ENCODE measurements around the gene COL9A2. TPM values are rescaled to one million over a fixed set of nuclear protein-coding genes. Genes with fewer than 3 reads are reported as not detected.

COL9A2 gene
- total RNA-seq, 1 experiment from 2014 or later: 0.23 TPM

DNA sequence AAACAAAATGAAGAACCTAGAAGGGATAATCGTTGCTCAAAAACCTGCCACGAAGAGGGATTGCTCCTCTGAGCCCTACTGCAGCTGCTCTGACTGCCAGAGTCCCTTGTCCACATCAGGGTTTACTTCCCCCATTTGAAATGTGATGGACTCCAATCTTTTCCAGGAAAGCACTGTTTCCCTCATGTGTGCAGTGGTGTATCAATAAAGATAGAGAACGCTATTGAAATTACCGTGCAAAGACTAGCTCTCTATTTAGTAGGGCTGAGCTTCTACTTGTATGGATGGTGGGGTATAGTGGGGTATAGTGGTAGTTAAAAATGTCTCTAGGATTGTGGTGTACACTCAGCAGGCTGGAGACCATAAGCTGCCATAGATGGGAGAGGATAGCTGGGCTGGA is 65.6 kb downstream of the COL9A2 start:
- H3K9me3 ChIP-seq: no peaks in the 10 kb centered on the region
- DNase-seq: no peak
- H3K4me3 ChIP-seq (ENCODE audit: low read depth, low read length): no peak overlapping the region
- POLR2A ChIA-PET: no interaction called here
- H3K27me3 Mint-ChIP-seq (ENCODE audit: insufficient read depth, unreplicated experiment): no peaks in the 10 kb centered on the region
- no peak overlapping the region for H3K4me3 Mint-ChIP-seq (ENCODE audit: unreplicated experiment)
- no peaks in the 10 kb centered on the region for H3K27me3 ChIP-seq (replicated peaks; ENCODE audit: control insufficient read depth, insufficient read depth, low read length)
- no peak overlapping the region for H3K27ac Mint-ChIP-seq (ENCODE audit: unreplicated experiment)
- H3K4me1 ChIP-seq: peaks cover 18% of the 10 kb centered on the region
- intact Hi-C loops (cut with micrococcal nuclease; ENCODE audit: unreplicated experiment): loop anchor here (10.0 kb wide), 1 partner anchor 63 kb away; the partner anchor contains the start of gene COL9A2
- TF ChIP-seq, protein P1, sequence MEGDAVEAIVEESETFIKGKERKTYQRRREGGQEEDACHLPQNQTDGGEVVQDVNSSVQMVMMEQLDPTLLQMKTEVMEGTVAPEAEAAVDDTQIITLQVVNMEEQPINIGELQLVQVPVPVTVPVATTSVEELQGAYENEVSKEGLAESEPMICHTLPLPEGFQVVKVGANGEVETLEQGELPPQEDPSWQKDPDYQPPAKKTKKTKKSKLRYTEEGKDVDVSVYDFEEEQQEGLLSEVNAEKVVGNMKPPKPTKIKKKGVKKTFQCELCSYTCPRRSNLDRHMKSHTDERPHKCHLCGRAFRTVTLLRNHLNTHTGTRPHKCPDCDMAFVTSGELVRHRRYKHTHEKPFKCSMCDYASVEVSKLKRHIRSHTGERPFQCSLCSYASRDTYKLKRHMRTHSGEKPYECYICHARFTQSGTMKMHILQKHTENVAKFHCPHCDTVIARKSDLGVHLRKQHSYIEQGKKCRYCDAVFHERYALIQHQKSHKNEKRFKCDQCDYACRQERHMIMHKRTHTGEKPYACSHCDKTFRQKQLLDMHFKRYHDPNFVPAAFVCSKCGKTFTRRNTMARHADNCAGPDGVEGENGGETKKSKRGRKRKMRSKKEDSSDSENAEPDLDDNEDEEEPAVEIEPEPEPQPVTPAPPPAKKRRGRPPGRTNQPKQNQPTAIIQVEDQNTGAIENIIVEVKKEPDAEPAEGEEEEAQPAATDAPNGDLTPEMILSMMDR (IDR thresholded peaks at IDR 0.05; ENCODE audit: insufficient read depth in 1 of 2, low read depth in 1 of 2, low read length in 1 of 2, severe bottlenecking in 1 of 2, unreplicated experiment in 1 of 2): no peak
- BruUV-seq (replicated peaks): no TSS peak
- peaks cover 7% of the 10 kb centered on the region for H3K36me3 Mint-ChIP-seq (ENCODE audit: insufficient read depth, unreplicated experiment)
- H3K9me3 Mint-ChIP-seq (ENCODE audit: unreplicated experiment): no peaks in the 10 kb centered on the region
- no peaks in the 10 kb centered on the region for H3K36me3 ChIP-seq (ENCODE audit: control insufficient read depth, insufficient read depth, low read length)
- CTCF ChIA-PET: no interaction called here
- H3K4me1 Mint-ChIP-seq (ENCODE audit: low read depth, unreplicated experiment): peaks cover 6% of the 10 kb centered on the region

Other genes with a start within 250 kb of the COL9A2 start
- 142 and 144 TPM in 2 replicates for gene PPT1, start 220.0 kb downstream of the COL9A2 start, total RNA-seq (2022)
- gene RLF, start 155.9 kb downstream of the COL9A2 start, total RNA-seq (2022): 11.6 and 12.8 TPM in 2 replicates
- gene TMCO2, start 69.3 kb downstream of the COL9A2 start, total RNA-seq (2022): not detected in 2 replicates
- 37.9 and 39.9 TPM in 2 replicates for gene ZMPSTE24, start 59.0 kb downstream of the COL9A2 start, total RNA-seq (2022)
- 6.8 and 7.5 TPM in 2 replicates for gene SMAP2, start 56.4 kb upstream of the COL9A2 start, total RNA-seq (2022)
- 1.2 TPM in 2 replicates for gene ZFP69B, start 133.2 kb upstream of the COL9A2 start, total RNA-seq (2022)
- gene ZFP69, start 160.0 kb upstream of the COL9A2 start, total RNA-seq (2022): 2.5 and 2.6 TPM in 2 replicates
- gene EXO5, start 191.5 kb upstream of the COL9A2 start, total RNA-seq (2022): 6.4 and 9.1 TPM in 2 replicates
- 2.6 and 3.2 TPM in 2 replicates for gene ZNF684, start 214.4 kb upstream of the COL9A2 start, total RNA-seq (2022)

Data from Caco-2 (cell line).